CD4-positive, alpha-beta T cell treated with Interferon alpha-2 for 1 hour (primary cell): ENCODE results near the gene PDGFB.
A peak's percentile ranks its signal among the peaks of the same experiment; 100 is the strongest.

Source experiments
- DNase-seq, 2 donors: peaks; one replicate each; pipeline ENCODE4 v3.0.0-alpha.2; 2020 to 2022

PDGFB gene

DNA sequence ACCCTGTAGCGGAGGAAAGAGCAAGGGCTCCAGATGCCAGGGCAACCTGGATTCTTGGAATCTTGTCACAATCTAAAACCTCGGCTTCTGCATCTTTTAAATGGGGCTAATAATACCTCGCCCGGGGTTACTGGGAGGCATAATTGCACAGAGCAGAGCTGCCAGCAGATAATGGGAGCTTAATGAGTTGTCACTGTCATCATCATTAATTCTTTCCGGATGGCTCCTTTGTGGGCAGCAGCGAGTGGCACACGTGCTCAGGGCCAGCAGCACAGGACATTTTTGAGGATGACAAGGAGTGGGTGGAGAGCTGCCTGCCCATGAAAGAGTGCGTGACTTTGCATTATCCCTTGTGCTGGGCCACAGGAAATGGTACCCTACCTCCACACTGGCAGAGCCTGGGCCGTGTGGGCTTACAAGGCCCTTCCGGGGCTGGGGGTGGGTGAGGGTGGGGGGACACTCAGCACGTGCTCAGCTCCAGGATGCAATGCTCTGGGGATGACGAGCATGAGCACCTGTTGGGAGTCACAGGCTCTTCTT lies 5.7 kb downstream of the PDGFB start:
- no peak for DNase-seq

- DNase-seq = no peak
Observed at GRCh38 chr22:39238561-39238960, 6.2 kb downstream of the PDGFB start.

DNA sequence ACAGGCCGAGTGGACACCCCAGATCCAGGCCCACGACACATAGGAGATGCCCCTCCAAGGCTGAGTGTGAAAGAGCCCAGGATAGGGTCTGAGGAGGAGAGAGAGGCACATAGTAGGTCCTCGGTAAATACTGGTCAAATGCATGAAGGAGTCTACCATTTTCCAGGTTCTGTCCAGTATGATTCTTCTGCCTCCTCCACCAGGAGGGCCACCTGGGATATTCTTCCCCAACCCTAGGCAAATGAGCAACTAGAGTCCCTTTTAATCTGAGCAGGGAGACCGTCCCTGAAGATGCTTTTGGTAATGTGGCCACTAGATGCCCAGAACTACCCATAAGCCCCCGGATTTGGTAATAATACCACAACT lies 6.7 kb downstream of the PDGFB start:
- no peak for DNase-seq

- peak in 1 of 2 donors; percentile 23 for DNase-seq
Observed at GRCh38 chr22:39237318-39238100, 7.3 kb downstream of the PDGFB start.

GRCh38 chr22:39236321-39237317 lies 8.2 kb downstream of the PDGFB start:
- peak; percentile 52 to 72 for DNase-seq

DNA sequence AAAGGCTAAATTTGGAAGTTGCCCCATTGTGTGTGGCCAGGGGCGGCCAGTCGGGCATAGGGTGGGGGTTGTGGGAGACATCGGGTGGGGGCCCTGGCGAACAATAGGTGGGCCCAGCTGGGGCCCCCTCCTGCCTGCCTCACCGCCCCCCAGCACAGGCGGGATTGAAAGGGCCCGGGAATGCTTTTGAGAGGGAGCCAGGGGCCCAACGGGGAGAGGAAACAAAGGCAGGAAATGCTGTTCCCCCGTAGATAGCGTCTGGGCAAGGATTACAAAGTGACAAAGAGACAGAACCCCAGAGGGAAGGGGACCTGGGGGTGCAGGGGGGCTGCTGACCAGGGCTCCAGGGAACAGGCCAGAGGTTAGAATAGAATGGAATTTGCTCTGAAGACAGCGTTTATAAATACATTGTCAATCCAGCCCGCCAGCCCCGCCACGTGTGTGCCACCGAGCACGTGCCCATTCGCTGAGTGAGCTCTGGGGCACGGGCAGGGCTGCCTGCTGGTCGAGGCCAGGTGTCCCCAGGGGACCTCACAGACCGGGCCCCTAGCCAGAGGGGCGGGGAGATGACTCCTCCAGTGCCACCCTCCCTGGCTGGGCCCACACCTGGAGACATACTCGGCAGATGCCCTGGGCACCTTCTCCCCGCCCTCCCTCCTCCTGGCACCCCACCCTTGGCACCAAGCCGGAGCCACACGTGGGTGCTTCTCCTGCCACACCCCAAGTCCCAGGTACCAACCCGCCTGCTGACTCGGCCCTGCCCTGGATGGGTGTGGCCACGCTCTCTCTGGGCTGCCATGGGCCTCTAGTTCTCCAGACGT lies 9.7 kb downstream of the PDGFB start:
- DNase-seq = no peak

GRCh38 chr22:39234472-39234787 lies 10.4 kb downstream of the PDGFB start:
- no peak for DNase-seq

- no peak for DNase-seq
Observed at GRCh38 chr22:39233710-39234471, 10.9 kb downstream of the PDGFB start.

DNA sequence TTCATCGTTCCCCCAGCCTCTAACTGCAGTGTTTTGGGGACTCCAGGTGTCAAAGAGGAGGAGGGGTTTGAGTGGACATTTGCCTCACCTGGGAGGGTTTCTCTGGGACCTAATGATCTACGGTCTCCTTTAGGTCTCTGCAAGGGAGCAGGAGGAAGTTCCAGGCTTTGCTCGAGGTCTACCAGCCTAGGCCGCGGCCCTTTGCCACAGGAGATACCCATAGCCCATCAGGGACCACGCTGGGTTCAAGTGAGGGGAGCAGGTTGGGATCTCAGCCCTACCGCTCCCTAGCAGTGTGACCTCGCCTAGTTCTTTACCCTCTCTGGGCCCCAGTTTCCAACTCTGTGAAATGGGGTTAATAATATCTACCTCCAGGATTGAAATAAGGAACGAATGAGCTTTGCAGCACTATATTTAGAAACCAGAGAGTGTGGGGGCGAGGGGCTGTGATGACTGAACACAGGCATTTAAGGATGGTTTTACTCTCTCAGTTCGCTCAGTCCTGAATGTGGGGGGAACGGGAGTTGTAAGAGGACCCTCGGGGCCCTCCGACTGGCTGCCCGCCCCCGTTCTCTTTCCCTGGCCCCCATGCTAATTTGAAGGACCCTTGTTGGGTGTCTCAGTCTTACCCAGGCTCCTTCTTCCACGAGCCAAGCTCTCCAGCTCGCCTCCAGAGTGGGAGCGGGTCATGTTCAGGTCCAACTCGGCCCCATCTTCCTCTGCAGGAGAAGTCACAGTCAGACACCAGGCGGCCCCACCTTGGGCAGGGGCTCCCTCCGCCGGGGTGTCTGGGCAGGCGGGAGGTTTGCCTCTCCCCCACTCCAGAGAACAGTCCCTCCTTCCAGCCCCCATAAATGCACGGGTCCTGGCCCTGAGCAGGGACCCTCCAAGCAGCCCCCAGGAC lies 11.7 kb downstream of the PDGFB start:
- no peak for DNase-seq

GRCh38 chr22:39232246-39232645 lies 12.5 kb downstream of the PDGFB start:
- DNase-seq = no peak

GRCh38 chr22:39231197-39231950 lies 13.4 kb downstream of the PDGFB start:
- no peak for DNase-seq

GRCh38 chr22:39230261-39231196 lies 14.3 kb downstream of the PDGFB start:
- no peak for DNase-seq

- DNase-seq = no peak
Observed at GRCh38 chr22:39229688-39230260, 15.0 kb downstream of the PDGFB start.

- DNase-seq = no peak
Observed at GRCh38 chr22:39229075-39229474, 15.7 kb downstream of the PDGFB start.

- no peak for DNase-seq
Observed at GRCh38 chr22:39227542-39228272, 17.1 kb downstream of the PDGFB start.

GRCh38 chr22:39226353-39226752 lies 18.4 kb downstream of the PDGFB start:
- DNase-seq = no peak

GRCh38 chr22:39225591-39225990 lies 19.2 kb downstream of the PDGFB start:
- DNase-seq = no peak

- DNase-seq = no peak
Observed at GRCh38 chr22:39224550-39224949, 20.2 kb downstream of the PDGFB start.
